GM23338 (cell line): Measurements from ENCODE around the gene HLA-B.

Source experiments
- ETS1 ChIP-seq: IDR thresholded peaks from 2 replicates; pipeline ENCODE4 v1.6.1; 2016; ENCODE audit warnings: antibody characterized with exemption
- EZH2phosphoT487 ChIP-seq: fragments of 200-600 bp; sonication (generic); IDR thresholded peaks from one replicate; pipeline ENCODE4 v1.8.1; 2018; ENCODE audit warnings: antibody characterized with exemption; ENCODE audit not compliant: unreplicated experiment

GRCh38 chr6:31352310-31352682, 4.7 kb downstream of the HLA-B start:
- TF ChIP-seq EZH2phosphoT487 (no peak), ETS1 (no peak)
